ENCODE results near the gene NECAB2. TPM values are rescaled to one million over a fixed set of nuclear protein-coding genes. Genes with fewer than 3 reads are reported as not detected.

The NECAB2 gene
- total and polyA plus RNA-seq, 2 of the 8 experiments (the other 6 are each of a cell fraction or from before 2014, with no cell fraction given) = 3.6 to 4.2 TPM

- Histone ChIP-seq H3K27ac (ENCODE audit: low read depth, low read length) (no peak overlapping the region), H2BK5ac (ENCODE audit: low read depth, low read length) (no peak overlapping the region), H3K9me3 (ENCODE audit: insufficient read depth in 2 of 2, low read depth in 1 of 2, low read length in 1 of 2) (peaks cover 5 to 6% of the 10 kb centered on the region in 2 experiments; a peak in 1 of 4 replicates), H3K27me3 (replicated peaks in 1 of 4; ENCODE audit: control insufficient read depth in 3 of 4, extremely low read depth in 1 of 4, insufficient read depth in 3 of 4, low read length in 3 of 4) (0 out of 7 replicates have a peak, but pooled peaks cover 0 to 2% (median 0%) of the 10 kb centered on the region in 4 experiments), H2BK12ac (ENCODE audit: low read depth, low read length) (no peak overlapping the region), H3K4me2 (ENCODE audit: insufficient read depth in 1 of 2, low read depth in 2 of 2, low read length in 2 of 2) (no peak overlapping the region), H3K18ac (ENCODE audit: extremely low read depth, low read length) (no peak overlapping the region), H2BK15ac (ENCODE audit: low read length) (no peak overlapping the region), H2BK20ac (ENCODE audit: low read length) (no peak overlapping the region), H3K36me3 (ENCODE audit: control insufficient read depth in 2 of 4, insufficient read depth in 4 of 4, low read length in 3 of 4) (no peaks in the 10 kb centered on the region), H3K23me2 (ENCODE audit: low read depth, low read length) (no peaks in the 10 kb centered on the region; the same call in 1 of the 2 replicates), H3K56ac (replicated peaks; ENCODE audit: insufficient read length, low read depth, low read length) (no peak overlapping the region), H3K4me3 (ENCODE audit: extremely low read depth in 1 of 4, insufficient read depth in 2 of 4, low read depth in 3 of 4, low read length in 4 of 4) (no peak overlapping the region), H2AFZ (ENCODE audit: low read length) (no peak overlapping the region), H4K91ac (replicated peaks; ENCODE audit: insufficient read length, low read length) (no peak overlapping the region), H4K20me1 (replicated peaks in 1 of 2; ENCODE audit: control insufficient read depth in 1 of 2, insufficient read depth in 2 of 2, low read length in 2 of 2) (no peaks in the 10 kb centered on the region), H4K5ac (ENCODE audit: insufficient read length, low read depth, low read length) (no peak overlapping the region), H3K4ac (replicated peaks; ENCODE audit: insufficient read length, low read depth, low read length) (no peak overlapping the region), H2BK120ac (replicated peaks; ENCODE audit: low read depth, low read length) (no peak overlapping the region), H2AK5ac (ENCODE audit: low read depth, low read length) (no peak overlapping the region), H3K79me1 (ENCODE audit: low read depth, low read length) (no peaks in the 10 kb centered on the region), H4K8ac (ENCODE audit: extremely low read depth, insufficient read depth, low read length) (no peak overlapping the region), H3K23ac (ENCODE audit: insufficient read length) (no peak overlapping the region), H3K79me2 (ENCODE audit: control insufficient read depth in 1 of 2, insufficient read depth in 2 of 2, low read length in 2 of 2) (no peaks in the 10 kb centered on the region), H3K9ac (replicated peaks in 1 of 4; ENCODE audit: extremely low read depth in 1 of 4, low read depth in 3 of 4, low read length in 3 of 4) (no peak overlapping the region), H3K14ac (ENCODE audit: insufficient read length) (no peak overlapping the region), H3K4me1 (replicated peaks in 1 of 4; ENCODE audit: control insufficient read depth in 3 of 4, insufficient read depth in 4 of 4, low read length in 3 of 4) (peaks cover 0 to 8% (median 0%) of the 10 kb centered on the region in 4 experiments; a peak in 2 of 7 replicates)
- DNase-seq (ENCODE audit: low read depth in 1 of 2, low spot score in 2 of 2) (no peak), FAIRE-seq (no peak)
- ChIA-PET CTCF (ENCODE audit: partially characterized antibody) (interaction anchor here (1.0 to 2.7 kb wide), 4 partner anchors 8 to 140 kb away, joined by 3 to 7 read pairs (median 4); no protein-coding TSS in a partner anchor), POLR2A (ENCODE audit: partially characterized antibody) (no interaction called here)
- 85% methylated on average over 3 of the region's 3 CpGs; no CpG with 5 or more reads in 1 of the 2 experiments for WGBS, 2 experiments (ENCODE audit: extremely low coverage in 1 of 2, insufficient coverage in 1 of 2, insufficient read length in 1 of 2, insufficient replicate concordance in 2 of 2, low coverage in 1 of 2, low lambda C conversion rate in 2 of 2, missing lambda C conversion rate in 1 of 2)
- no peak for TF ChIP-seq TEAD4 (IDR thresholded peaks at IDR 0.05; ENCODE audit: low read depth, low read length)
- TF ChIP-seq MAFK (IDR thresholded peaks at IDR 0.05; ENCODE audit: low read depth, low read length) = no peak
- TF ChIP-seq HDAC6 (IDR thresholded peaks at IDR 0.05; ENCODE audit: low read depth, low read length) = no peak
- no peak for TF ChIP-seq SUZ12 (IDR thresholded peaks at IDR 0.05; ENCODE audit: low read length)
Measured at GRCh38 chr16:84036131-84036530, 68.1 kb downstream of the NECAB2 start.
